GM21526 (cell line): ENCODE data around the gene SV2C.
"Not testable (repeated sequence)": the region's sequence is repeated elsewhere in the genome, so short reads cannot be mapped to it uniquely, and the experiment has no call there.

Source experiments
- ATAC-seq: cut with Tn5 transposase; IDR thresholded peaks from one replicate; pipeline ENCODE4 v1.9.1; 2021; ENCODE audit warnings: moderate library complexity; ENCODE audit not compliant: unreplicated experiment, low FRiP score

Gene SV2C

GRCh38 chr5:76199336-76200318 lies 116.4 kb downstream of the SV2C start:
- no peak for ATAC-seq

- ATAC-seq = no peak
Observed at GRCh38 chr5:76202182-76202581, 119.0 kb downstream of the SV2C start.

- no peak for ATAC-seq
Observed at GRCh38 chr5:76204191-76204590, 121.0 kb downstream of the SV2C start.

GRCh38 chr5:76204713-76205112 lies 121.5 kb downstream of the SV2C start:
- no peak for ATAC-seq

GRCh38 chr5:76207120-76207519 lies 123.9 kb downstream of the SV2C start:
- ATAC-seq = no peak

GRCh38 chr5:76209297-76209696 lies 126.1 kb downstream of the SV2C start:
- no peak for ATAC-seq

GRCh38 chr5:76210946-76211345 lies 127.8 kb downstream of the SV2C start:
- no peak for ATAC-seq

GRCh38 chr5:76213858-76214257 lies 130.7 kb downstream of the SV2C start:
- no peak for ATAC-seq

- ATAC-seq = no peak
Observed at GRCh38 chr5:76216748-76217147, 133.6 kb downstream of the SV2C start.

- no peak for ATAC-seq
Observed at GRCh38 chr5:76219636-76220035, 136.5 kb downstream of the SV2C start.

- no peak for ATAC-seq
Observed at GRCh38 chr5:76221311-76221710, 138.1 kb downstream of the SV2C start.

GRCh38 chr5:76222318-76222717 lies 139.1 kb downstream of the SV2C start:
- ATAC-seq = no peak

GRCh38 chr5:76223696-76224095 lies 140.5 kb downstream of the SV2C start:
- ATAC-seq = no peak

- no peak for ATAC-seq
Observed at GRCh38 chr5:76224898-76225297, 141.7 kb downstream of the SV2C start.

- no peak for ATAC-seq
Observed at GRCh38 chr5:76225336-76225735, 142.2 kb downstream of the SV2C start.

GRCh38 chr5:76229900-76230299 lies 146.7 kb downstream of the SV2C start:
- ATAC-seq = no peak

GRCh38 chr5:76230711-76231285 lies 147.6 kb downstream of the SV2C start:
- ATAC-seq = no peak

GRCh38 chr5:76234665-76235064 lies 151.5 kb downstream of the SV2C start:
- no peak for ATAC-seq

GRCh38 chr5:76236684-76237083 lies 153.5 kb downstream of the SV2C start:
- ATAC-seq = no peak

- no peak for ATAC-seq
Observed at GRCh38 chr5:76240336-76240735, 157.2 kb downstream of the SV2C start.

GRCh38 chr5:76242155-76242554 lies 159.0 kb downstream of the SV2C start:
- not testable (repeated sequence) for ATAC-seq

GRCh38 chr5:76245590-76245989 lies 162.4 kb downstream of the SV2C start:
- ATAC-seq = no peak
